Gastrocnemius medialis (tissue), 4 donors: ENCODE data around the gene CCL7.

Experiments
- POLR2A ChIP-seq, 2 donors: fragments of 450-650 bp; IDR thresholded peaks; one replicate each; pipeline ENCODE4 v1.6.1; 2017; ENCODE audit warnings: antibody characterized with exemption in 2 of 2, mild to moderate bottlenecking in 2 of 2, moderate library complexity in 2 of 2
- TF ChIP-seq, protein P1 (sequence below), 5 experiments: fragments of 450-650 bp in 3 of 5; fragments of 200-600 bp in 2 of 5; sonication (generic) in 2 of 5; IDR thresholded peaks in 4 of 5; conservative IDR thresholded peaks in 1 of 5; 1 replicate in 4 of 5; 2 replicates in 1 of 5; pipeline ENCODE4 v1.5.1; 2016 to 2019; ENCODE audit warnings: antibody characterized with exemption in 5 of 5, mild to moderate bottlenecking in 3 of 5, moderate library complexity in 3 of 5

GRCh38 chr17:34241062-34241461 lies 29.0 kb upstream of the CCL7 start:
- TF ChIP-seq, protein P1, sequence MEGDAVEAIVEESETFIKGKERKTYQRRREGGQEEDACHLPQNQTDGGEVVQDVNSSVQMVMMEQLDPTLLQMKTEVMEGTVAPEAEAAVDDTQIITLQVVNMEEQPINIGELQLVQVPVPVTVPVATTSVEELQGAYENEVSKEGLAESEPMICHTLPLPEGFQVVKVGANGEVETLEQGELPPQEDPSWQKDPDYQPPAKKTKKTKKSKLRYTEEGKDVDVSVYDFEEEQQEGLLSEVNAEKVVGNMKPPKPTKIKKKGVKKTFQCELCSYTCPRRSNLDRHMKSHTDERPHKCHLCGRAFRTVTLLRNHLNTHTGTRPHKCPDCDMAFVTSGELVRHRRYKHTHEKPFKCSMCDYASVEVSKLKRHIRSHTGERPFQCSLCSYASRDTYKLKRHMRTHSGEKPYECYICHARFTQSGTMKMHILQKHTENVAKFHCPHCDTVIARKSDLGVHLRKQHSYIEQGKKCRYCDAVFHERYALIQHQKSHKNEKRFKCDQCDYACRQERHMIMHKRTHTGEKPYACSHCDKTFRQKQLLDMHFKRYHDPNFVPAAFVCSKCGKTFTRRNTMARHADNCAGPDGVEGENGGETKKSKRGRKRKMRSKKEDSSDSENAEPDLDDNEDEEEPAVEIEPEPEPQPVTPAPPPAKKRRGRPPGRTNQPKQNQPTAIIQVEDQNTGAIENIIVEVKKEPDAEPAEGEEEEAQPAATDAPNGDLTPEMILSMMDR (IDR thresholded peaks at IDR 0.05 in 4 of 5, conservative IDR thresholded peaks at IDR 0.05 in 1 of 5), result no peak
- no peak for TF ChIP-seq POLR2A (IDR thresholded peaks at IDR 0.05)
